OCI-LY3 (cell line): Measurements from ENCODE around the gene FTHL17.

Experiments used
- CTCF ChIP-seq: fragments of 200-600, 300-600 bp; sonication (generic); IDR thresholded peaks from 2 replicates; pipeline ENCODE4 v1.5.1; 2014; ENCODE audit warnings: antibody characterized with exemption, low read length, low read depth
- EZH2phosphoT487 ChIP-seq: fragments of 200-600 bp; shearing (Covaris generic); IDR thresholded peaks from 2 replicates; pipeline ENCODE4 v1.6.1; 2018; ENCODE audit warnings: antibody characterized with exemption, mixed run types, low read depth

- TF ChIP-seq CTCF = no peak
- no peak for TF ChIP-seq EZH2phosphoT487
Measured at GRCh38 chrX:31063114-31063513, 8.7 kb downstream of the FTHL17 start.
